HEK293 (cell line): ENCODE results near the gene ALDOC.

Experiments used
- CTCF ChIP-seq: fragments of 450-650 bp; formaldehyde crosslinking; IDR thresholded peaks from 2 replicates; pipeline ENCODE4 v1.5.1; 2016; ENCODE audit warnings: missing biosample characterization, missing genetic modification characterization
- EGR2 ChIP-seq: fragments of 450-650 bp; formaldehyde crosslinking; IDR thresholded peaks from 2 replicates; pipeline ENCODE4 v1.5.1; 2016; ENCODE audit warnings: low read depth, missing biosample characterization, missing genetic modification characterization
- GFI1B ChIP-seq: fragments of 450-650 bp; formaldehyde crosslinking; IDR thresholded peaks from 2 replicates; pipeline ENCODE4 v1.5.1; 2016; ENCODE audit warnings: missing biosample characterization, missing genetic modification characterization
- GLI2 ChIP-seq: fragments of 450-650 bp; formaldehyde crosslinking; IDR thresholded peaks from 2 replicates; pipeline ENCODE4; 2017; ENCODE audit warnings: missing biosample characterization, missing genetic modification characterization, low read depth, borderline replicate concordance
- GLIS1 ChIP-seq: fragments of 450-650 bp; formaldehyde crosslinking; IDR thresholded peaks from 2 replicates; pipeline ENCODE4 v1.5.1; 2016; ENCODE audit warnings: missing biosample characterization, missing genetic modification characterization
- OSR2 ChIP-seq: fragments of 450-650 bp; formaldehyde crosslinking; IDR thresholded peaks from 2 replicates; pipeline ENCODE4 v1.5.1; 2016; ENCODE audit warnings: missing biosample characterization, missing genetic modification characterization
- PRDM1 ChIP-seq: fragments of 450-650 bp; formaldehyde crosslinking; IDR thresholded peaks from 2 replicates; pipeline ENCODE4; 2016; ENCODE audit warnings: missing biosample characterization, missing genetic modification characterization
- RBAK ChIP-seq: fragments of 450-650 bp; formaldehyde crosslinking; IDR thresholded peaks from 2 replicates; pipeline ENCODE4 v1.5.1; 2016; ENCODE audit warnings: missing biosample characterization, missing genetic modification characterization
- REPIN1 ChIP-seq: fragments of 450-650 bp; formaldehyde crosslinking; IDR thresholded peaks from 2 replicates; pipeline ENCODE4 v1.5.1; 2017; ENCODE audit warnings: missing biosample characterization, missing genetic modification characterization, low read depth
- SCRT2 ChIP-seq: fragments of 450-650 bp; formaldehyde crosslinking; IDR thresholded peaks from 2 replicates; pipeline ENCODE4 v1.5.1; 2016; ENCODE audit warnings: missing biosample characterization, missing genetic modification characterization
- TRIM28 ChIP-seq: IDR thresholded peaks from 2 replicates; pipeline ENCODE4 v1.6.1; 2011; ENCODE audit warnings: low read length, control low read depth, borderline replicate concordance
- ZBTB20 ChIP-seq: fragments of 450-650 bp; formaldehyde crosslinking; IDR thresholded peaks from 2 replicates; pipeline ENCODE4 v1.5.1; 2016; ENCODE audit warnings: missing biosample characterization, missing genetic modification characterization
- ZBTB8A ChIP-seq: fragments of 450-650 bp; formaldehyde crosslinking; IDR thresholded peaks from 2 replicates; pipeline ENCODE4 v1.5.1; 2016; ENCODE audit warnings: missing biosample characterization, missing genetic modification characterization
- ZEB2 ChIP-seq: fragments of 450-650 bp; formaldehyde crosslinking; IDR thresholded peaks from 2 replicates; pipeline ENCODE4 v1.5.1; 2016; ENCODE audit warnings: missing biosample characterization, missing genetic modification characterization
- ZFHX2 ChIP-seq: fragments of 450-650 bp; formaldehyde crosslinking; conservative IDR thresholded peaks from 2 replicates; pipeline ENCODE4 v1.5.1; 2016; ENCODE audit warnings: missing biosample characterization, missing genetic modification characterization
- ZNF174 ChIP-seq: fragments of 450-650 bp; formaldehyde crosslinking; IDR thresholded peaks from 2 replicates; pipeline ENCODE4 v1.5.0; 2017; ENCODE audit warnings: missing biosample characterization, mild to moderate bottlenecking, missing genetic modification characterization
- ZNF175 ChIP-seq: fragments of 450-650 bp; formaldehyde crosslinking; IDR thresholded peaks from 2 replicates; pipeline ENCODE4 v1.5.1; 2016; ENCODE audit warnings: missing biosample characterization, missing genetic modification characterization
- ZNF221 ChIP-seq: fragments of 450-650 bp; formaldehyde crosslinking; IDR thresholded peaks from 2 replicates; pipeline ENCODE4 v1.5.1; 2017; ENCODE audit warnings: missing biosample characterization, missing genetic modification characterization, borderline replicate concordance
- ZNF248 ChIP-seq: fragments of 450-650 bp; formaldehyde crosslinking; IDR thresholded peaks from 2 replicates; pipeline ENCODE4 v1.5.1; 2017; ENCODE audit warnings: missing biosample characterization, missing genetic modification characterization
- ZNF311 ChIP-seq: fragments of 450-650 bp; formaldehyde crosslinking; IDR thresholded peaks from 2 replicates; pipeline ENCODE4 v1.5.1; 2017; ENCODE audit warnings: missing biosample characterization, missing genetic modification characterization, borderline replicate concordance
- ZNF366 ChIP-seq: fragments of 450-650 bp; formaldehyde crosslinking; conservative IDR thresholded peaks from 2 replicates; pipeline ENCODE4 v1.5.1; 2016; ENCODE audit warnings: missing biosample characterization, missing genetic modification characterization
- ZNF391 ChIP-seq: fragments of 450-650 bp; formaldehyde crosslinking; IDR thresholded peaks from 2 replicates; pipeline ENCODE4 v1.5.1; 2016; ENCODE audit warnings: low read depth, missing biosample characterization, missing genetic modification characterization, borderline replicate concordance
- ZNF416 ChIP-seq: fragments of 450-650 bp; formaldehyde crosslinking; IDR thresholded peaks from 2 replicates; pipeline ENCODE4 v1.5.1; 2016; ENCODE audit warnings: missing biosample characterization, missing genetic modification characterization
- ZNF501 ChIP-seq: fragments of 450-650 bp; formaldehyde crosslinking; IDR thresholded peaks from 2 replicates; pipeline ENCODE4 v1.5.1; 2016; ENCODE audit warnings: missing biosample characterization, missing genetic modification characterization
- ZNF510 ChIP-seq: fragments of 450-650 bp; formaldehyde crosslinking; IDR thresholded peaks from 2 replicates; pipeline ENCODE4 v1.5.1; 2018; ENCODE audit warnings: mild to moderate bottlenecking, missing genetic modification characterization, missing biosample characterization; ENCODE audit not compliant: insufficient replicate concordance
- ZNF544 ChIP-seq: fragments of 450-650 bp; formaldehyde crosslinking; IDR thresholded peaks from 2 replicates; pipeline ENCODE4 v1.5.0; 2017; ENCODE audit warnings: missing biosample characterization, missing genetic modification characterization
- ZNF555 ChIP-seq: fragments of 450-650 bp; formaldehyde crosslinking; conservative IDR thresholded peaks from 2 replicates; pipeline ENCODE4 v1.5.1; 2017; ENCODE audit warnings: missing biosample characterization, mild to moderate bottlenecking, missing genetic modification characterization, inconsistent platforms
- ZNF558 ChIP-seq: fragments of 450-650 bp; formaldehyde crosslinking; IDR thresholded peaks from 2 replicates; pipeline ENCODE4 v1.5.1; 2016; ENCODE audit warnings: missing biosample characterization, missing genetic modification characterization
- ZNF561 ChIP-seq: fragments of 450-650 bp; IDR thresholded peaks from 2 replicates; pipeline ENCODE4 v1.5.1; 2018; ENCODE audit warnings: missing biosample characterization, missing genetic modification characterization, borderline replicate concordance
- ZNF785 ChIP-seq: fragments of 450-650 bp; formaldehyde crosslinking; IDR thresholded peaks from 2 replicates; pipeline ENCODE4 v1.5.1; 2016; ENCODE audit warnings: missing biosample characterization, missing genetic modification characterization
- ZNF843 ChIP-seq: fragments of 450-650 bp; formaldehyde crosslinking; IDR thresholded peaks from 2 replicates; pipeline ENCODE4 v1.5.1; 2016; ENCODE audit warnings: missing biosample characterization, missing genetic modification characterization
- ZSCAN23 ChIP-seq: fragments of 450-650 bp; formaldehyde crosslinking; IDR thresholded peaks from 2 replicates; pipeline ENCODE4 v1.5.1; 2016; ENCODE audit warnings: missing biosample characterization, missing genetic modification characterization
- TF ChIP-seq, protein P1 (sequence below): fragments of 450-650 bp; formaldehyde crosslinking; IDR thresholded peaks from 2 replicates; pipeline ENCODE4 v1.5.1; 2016; ENCODE audit warnings: missing biosample characterization, missing genetic modification characterization
- TF ChIP-seq, protein P2 (sequence below): fragments of 450-650 bp; formaldehyde crosslinking; optimal IDR thresholded peaks from 2 replicates; pipeline ENCODE3; 2016; ENCODE audit warnings: missing biosample characterization, mild to moderate bottlenecking, missing genetic modification characterization
- TF ChIP-seq, protein P3 (sequence below): fragments of 450-650 bp; formaldehyde crosslinking; IDR thresholded peaks from 2 replicates; pipeline ENCODE4 v1.5.1; 2016; ENCODE audit warnings: missing biosample characterization, missing genetic modification characterization

ALDOC gene

DNA sequence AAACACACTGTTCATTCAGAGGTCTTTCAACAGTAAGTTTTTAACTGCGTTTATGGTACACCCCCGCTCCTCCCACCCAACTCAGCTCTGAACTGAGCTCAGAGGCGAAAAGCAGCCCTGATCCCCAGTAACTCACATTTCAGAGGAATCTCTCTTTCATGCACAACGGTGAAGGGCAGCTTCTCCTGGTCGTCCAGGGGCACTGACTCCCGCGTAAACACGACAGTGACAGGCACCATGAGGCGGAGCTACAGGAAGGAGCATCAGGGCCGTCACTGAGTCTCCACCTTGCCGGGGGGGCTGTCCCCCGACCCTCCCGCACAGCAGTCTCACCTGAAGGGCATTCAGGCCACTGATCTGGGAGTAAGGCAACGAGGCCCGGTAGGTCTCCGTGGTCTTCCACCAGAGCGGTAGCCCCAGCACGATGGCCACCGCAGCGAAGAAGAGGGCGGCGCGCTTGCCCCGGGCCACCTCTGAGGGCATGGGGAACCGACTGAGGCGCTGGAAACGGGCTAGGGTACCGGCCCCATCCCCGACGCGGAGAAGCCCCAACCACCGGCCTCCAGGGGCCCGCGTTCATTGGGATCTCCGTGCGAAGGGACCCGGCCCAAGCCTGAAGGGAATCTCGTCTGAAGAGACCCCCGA, 5.9 kb downstream of the ALDOC start (continued):
- TF ChIP-seq CTCF (tag by site-specific recombination), result 0 out of 2 replicates have a peak, but pooled peaks have one; percentile 16
- peak; percentile 86; the same call in 1 of the 2 replicates for TF ChIP-seq ZBTB20 (tag by site-specific recombination)
- no peak for TF ChIP-seq ZNF174 (tag by site-specific recombination)
- TF ChIP-seq ZNF501 (tag by site-specific recombination), result peak; percentile 60; the same call in 1 of the 2 replicates
- no peak for TF ChIP-seq ZNF555 (tag by site-specific recombination)
- TF ChIP-seq ZNF544, result no peak
- TF ChIP-seq PRDM1 (tag by site-specific recombination), result peak; percentile 90
- TF ChIP-seq ZNF561 (tag by site-specific recombination), result no peak
- TF ChIP-seq ZNF366, result peak; percentile 73
- peak; percentile 68; the same call in 1 of the 2 replicates for TF ChIP-seq EGR2
- no peak for TF ChIP-seq GLI2 (tag by site-specific recombination)
- peak; percentile 62; the same call in 1 of the 2 replicates for TF ChIP-seq ZNF391 (tag by site-specific recombination)
- no peak for TF ChIP-seq ZNF510 (tag by site-specific recombination)
- TF ChIP-seq, protein P1, sequence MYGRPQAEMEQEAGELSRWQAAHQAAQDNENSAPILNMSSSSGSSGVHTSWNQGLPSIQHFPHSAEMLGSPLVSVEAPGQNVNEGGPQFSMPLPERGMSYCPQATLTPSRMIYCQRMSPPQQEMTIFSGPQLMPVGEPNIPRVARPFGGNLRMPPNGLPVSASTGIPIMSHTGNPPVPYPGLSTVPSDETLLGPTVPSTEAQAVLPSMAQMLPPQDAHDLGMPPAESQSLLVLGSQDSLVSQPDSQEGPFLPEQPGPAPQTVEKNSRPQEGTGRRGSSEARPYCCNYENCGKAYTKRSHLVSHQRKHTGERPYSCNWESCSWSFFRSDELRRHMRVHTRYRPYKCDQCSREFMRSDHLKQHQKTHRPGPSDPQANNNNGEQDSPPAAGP (tag by site-specific recombination), result peak; percentile 46; the same call in 1 of the 2 replicates
- TF ChIP-seq ZNF558 (tag by site-specific recombination), result peak; percentile 7; the same call in 1 of the 2 replicates
- TF ChIP-seq ZNF785 (tag by site-specific recombination), result no peak
- no peak for TF ChIP-seq ZNF175
- no peak for TF ChIP-seq ZNF311 (tag by site-specific recombination)
- no peak for TF ChIP-seq RBAK (tag by site-specific recombination)
- TF ChIP-seq ZNF248, result no peak
- TF ChIP-seq, protein P2, sequence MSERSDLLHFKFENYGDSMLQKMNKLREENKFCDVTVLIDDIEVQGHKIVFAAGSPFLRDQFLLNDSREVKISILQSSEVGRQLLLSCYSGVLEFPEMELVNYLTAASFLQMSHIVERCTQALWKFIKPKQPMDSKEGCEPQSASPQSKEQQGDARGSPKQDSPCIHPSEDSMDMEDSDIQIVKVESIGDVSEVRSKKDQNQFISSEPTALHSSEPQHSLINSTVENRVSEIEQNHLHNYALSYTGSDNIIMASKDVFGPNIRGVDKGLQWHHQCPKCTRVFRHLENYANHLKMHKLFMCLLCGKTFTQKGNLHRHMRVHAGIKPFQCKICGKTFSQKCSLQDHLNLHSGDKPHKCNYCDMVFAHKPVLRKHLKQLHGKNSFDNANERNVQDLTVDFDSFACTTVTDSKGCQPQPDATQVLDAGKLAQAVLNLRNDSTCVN (tag by site-specific recombination), result no peak
- TF ChIP-seq REPIN1, result no peak
- peak; percentile 76 for TF ChIP-seq ZFHX2 (tag by site-specific recombination)
- TF ChIP-seq, protein P3, sequence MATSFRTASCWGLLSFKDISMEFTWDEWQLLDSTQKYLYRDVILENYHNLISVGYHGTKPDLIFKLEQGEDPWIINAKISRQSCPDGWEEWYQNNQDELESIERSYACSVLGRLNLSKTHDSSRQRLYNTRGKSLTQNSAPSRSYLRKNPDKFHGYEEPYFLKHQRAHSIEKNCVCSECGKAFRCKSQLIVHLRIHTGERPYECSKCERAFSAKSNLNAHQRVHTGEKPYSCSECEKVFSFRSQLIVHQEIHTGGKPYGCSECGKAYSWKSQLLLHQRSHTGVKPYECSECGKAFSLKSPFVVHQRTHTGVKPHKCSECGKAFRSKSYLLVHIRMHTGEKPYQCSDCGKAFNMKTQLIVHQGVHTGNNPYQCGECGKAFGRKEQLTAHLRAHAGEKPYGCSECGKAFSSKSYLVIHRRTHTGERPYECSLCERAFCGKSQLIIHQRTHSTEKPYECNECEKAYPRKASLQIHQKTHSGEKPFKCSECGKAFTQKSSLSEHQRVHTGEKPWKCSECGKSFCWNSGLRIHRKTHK, result no peak
- TF ChIP-seq ZBTB8A (tag by site-specific recombination), result peak; percentile 48; the same call in 1 of the 2 replicates
- TF ChIP-seq ZNF221 (tag by site-specific recombination), result no peak
- no peak for TF ChIP-seq TRIM28
- peak; percentile 46; the same call in 1 of the 2 replicates for TF ChIP-seq ZEB2 (tag by site-specific recombination)
- TF ChIP-seq ZNF416, result no peak
- TF ChIP-seq SCRT2 (tag by site-specific recombination), result no peak
- peak; percentile 65 for TF ChIP-seq OSR2 (tag by site-specific recombination)
- 0 out of 2 replicates have a peak, but pooled peaks have one; percentile 5 for TF ChIP-seq ZSCAN23 (tag by site-specific recombination)
- no peak for TF ChIP-seq GFI1B (tag by site-specific recombination)
- TF ChIP-seq ZNF843 (tag by site-specific recombination), result no peak
- peak; percentile 41 for TF ChIP-seq GLIS1
